8988T (cell line): ENCODE measurements around the gene ECM1.

Source experiments
- DNase-seq: peaks from one replicate; pipeline ENCODE4 v3.0.0; 2011

ECM1 gene

GRCh38 chr1:150513351-150513791 is 5.5 kb downstream of the ECM1 start:
- DNase-seq = no peak

- DNase-seq = no peak
Measured at GRCh38 chr1:150514260-150514659, 6.4 kb downstream of the ECM1 start.

DNA sequence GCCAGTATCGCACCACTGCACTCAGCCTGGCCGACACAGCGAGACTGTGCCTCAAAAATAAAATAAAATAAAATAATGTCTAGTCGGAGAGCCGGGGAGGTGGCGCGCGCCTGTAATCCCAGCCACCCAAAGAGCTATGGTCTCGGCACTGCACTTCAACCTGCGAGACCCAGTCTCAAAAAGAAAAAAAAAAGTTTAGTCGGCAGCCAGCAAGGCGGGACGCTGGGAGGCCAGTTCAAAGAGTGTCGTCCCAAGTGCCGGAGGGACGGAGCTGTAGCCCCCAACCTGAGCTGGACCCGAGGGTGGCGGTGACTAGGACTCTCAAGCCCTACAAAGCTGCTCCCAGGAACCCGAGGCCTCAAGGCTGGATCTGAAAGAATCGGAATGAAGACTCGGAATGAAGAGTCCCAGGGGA is 7.0 kb downstream of the ECM1 start:
- DNase-seq = peak; percentile 39

DNA sequence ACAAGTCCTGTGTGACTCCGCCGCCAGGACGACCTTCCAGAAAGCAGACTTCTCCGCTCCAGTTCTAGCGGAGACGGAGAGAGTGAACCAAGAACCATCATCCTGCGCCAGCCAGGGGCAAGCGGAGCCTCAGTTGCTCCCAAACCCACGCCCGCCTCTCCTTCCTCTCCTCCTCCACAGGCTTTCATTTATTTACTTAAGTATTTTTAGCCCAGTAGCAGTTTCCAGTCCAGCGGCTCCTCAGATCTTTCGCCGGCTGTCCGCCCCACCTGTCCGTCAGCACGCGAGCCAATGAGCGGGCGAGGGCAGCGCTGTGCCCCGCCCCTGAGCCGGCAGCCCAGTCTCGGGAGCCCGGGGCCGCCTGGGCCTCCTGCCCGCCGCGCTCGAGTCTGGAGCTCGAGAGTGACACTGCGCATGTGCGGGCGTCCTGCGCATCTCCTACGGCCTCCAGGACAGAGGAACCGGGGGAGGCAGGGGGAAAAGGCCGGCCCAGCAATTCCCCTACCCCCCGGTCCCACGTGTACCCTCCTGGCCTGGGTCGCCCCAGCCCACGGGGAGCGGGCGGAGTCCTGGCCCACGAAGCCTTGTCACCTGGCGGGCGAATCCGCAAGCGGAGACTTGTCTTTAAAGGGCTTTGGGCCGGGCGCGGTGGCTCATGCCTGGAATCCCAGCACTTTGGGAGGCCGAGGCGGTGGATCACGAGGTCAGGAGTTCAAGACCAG is 7.6 kb downstream of the ECM1 start, which contains the start of gene FALEC:
TSS of gene FALEC (plus strand) at position 425 of the 722 bp plus-strand sequence.
- DNase-seq = peak; percentile 88

- DNase-seq = no peak
Measured at GRCh38 chr1:150516050-150516591, 8.2 kb downstream of the ECM1 start.

DNA sequence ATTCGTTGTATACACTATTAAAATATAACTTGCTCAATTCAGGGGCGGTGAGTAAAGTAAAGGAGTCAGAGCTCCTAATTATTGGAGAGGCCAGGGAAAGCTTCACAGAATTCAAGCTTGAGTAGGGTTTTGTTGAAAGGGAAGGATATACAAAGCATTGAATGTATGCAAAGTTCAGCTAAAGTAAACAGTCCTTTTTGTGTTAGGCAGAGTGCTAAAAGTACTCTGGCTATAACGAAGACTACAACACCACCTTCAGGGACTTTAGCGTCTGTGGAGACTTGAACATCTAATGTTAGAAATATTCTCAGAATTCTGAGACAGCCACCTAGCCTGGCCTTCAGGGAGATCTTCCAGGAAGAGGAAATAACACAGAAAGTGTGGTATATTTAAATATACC is 8.7 kb downstream of the ECM1 start:
- no peak for DNase-seq

GRCh38 chr1:150521196-150521968 is 13.5 kb downstream of the ECM1 start:
- DNase-seq = no peak

GRCh38 chr1:150525348-150525747 is 17.4 kb downstream of the ECM1 start:
- no peak for DNase-seq

DNA sequence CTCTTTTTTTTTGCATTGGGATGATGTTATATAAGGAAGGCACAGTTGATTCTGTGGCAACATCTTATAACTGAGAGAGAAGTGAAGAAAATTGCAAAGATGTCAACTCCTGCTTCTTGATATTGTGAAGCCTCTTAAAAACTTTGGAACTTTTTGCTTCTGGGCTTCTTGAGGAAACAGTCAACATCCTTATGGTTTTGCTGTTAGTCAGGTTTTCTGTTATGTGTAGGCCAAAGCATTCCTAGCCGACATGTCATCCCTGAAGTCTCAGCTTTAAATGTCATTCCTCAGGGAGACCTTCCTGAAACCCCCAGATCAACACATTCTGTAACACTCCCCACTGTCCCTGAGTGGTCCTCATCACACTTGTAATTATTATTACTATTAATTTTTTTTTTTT is 20.3 kb downstream of the ECM1 start:
- DNase-seq = no peak

GRCh38 chr1:150529017-150529416 is 21.1 kb downstream of the ECM1 start:
- DNase-seq = no peak

- DNase-seq = no peak
Measured at GRCh38 chr1:150530491-150531159, 22.7 kb downstream of the ECM1 start.

DNA sequence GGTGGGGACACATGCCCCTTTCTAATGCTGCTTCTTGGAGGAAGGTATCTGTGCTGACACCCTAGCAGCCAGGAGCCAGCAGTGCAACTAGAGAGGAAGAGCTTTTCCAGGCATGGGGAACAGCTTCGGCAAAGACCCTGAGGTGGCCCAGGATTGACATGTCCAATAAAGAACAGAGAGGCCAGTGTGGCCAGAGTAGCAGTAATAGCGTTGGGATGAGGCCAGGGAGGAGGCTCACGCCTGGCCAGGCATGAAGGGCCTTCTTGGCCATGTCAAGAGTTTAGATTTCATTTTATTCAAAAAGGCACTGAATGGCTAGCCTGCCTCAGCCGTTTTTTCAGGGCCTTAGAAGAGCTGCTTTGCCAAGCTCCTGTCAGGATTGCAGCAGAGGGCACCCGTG is 25.0 kb downstream of the ECM1 start:
- no peak for DNase-seq

DNA sequence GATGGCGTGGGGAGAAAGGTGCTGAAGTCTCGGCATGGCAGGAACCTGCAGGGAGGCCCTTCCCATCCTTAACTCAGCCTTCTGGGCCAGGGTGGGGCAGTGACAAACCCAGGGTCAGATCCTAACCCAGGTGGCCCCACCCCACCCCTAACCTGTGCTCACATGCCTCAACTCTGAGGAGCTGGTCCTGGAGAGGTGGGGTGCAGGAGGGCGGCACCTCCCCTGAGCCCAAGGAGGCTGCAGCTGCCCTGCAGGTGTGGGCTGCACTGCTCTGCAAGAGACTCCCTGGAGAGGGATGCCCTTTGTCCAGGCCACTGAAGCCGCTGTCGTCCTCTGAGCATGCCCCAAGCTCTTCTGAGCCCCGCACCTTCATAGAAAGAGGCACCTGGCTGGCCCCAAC is 26.1 kb downstream of the ECM1 start:
- DNase-seq = no peak

DNA sequence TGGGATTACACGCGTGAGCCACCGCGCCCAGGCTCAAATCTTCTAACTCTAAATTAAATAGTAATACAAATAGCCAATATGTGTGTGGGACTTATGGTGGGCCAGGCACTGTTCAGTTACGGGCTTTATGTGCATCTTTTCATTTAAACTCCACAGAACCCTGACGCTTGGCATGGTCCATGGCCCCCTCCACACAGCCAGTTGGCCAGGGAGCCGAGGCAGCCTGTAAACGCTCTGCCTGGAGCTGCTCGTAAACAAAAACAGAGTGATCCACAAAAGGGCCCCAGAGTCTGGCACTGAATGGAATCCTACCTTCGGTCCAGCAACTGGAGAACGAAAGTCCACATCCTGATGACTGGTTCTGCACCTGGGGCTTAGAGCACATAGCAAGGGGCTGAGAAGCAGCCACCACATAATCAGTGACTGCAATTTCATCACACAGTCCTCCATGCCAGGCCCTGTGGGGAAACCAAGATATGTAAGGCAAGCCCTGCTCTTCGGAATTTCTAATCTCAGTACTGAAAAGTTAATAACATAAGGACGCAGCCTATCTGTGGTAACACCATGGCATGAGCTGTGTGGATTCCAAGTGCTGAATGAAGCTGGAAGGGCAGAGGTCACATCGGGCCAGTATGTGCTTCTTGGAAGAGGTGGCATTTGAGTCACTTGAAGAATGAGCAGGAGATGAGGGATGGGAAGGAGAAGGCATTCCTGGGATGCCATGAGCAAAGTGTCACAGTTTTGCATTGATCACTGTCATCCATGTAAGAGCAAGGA is 27.8 kb downstream of the ECM1 start:
- no peak for DNase-seq

DNA sequence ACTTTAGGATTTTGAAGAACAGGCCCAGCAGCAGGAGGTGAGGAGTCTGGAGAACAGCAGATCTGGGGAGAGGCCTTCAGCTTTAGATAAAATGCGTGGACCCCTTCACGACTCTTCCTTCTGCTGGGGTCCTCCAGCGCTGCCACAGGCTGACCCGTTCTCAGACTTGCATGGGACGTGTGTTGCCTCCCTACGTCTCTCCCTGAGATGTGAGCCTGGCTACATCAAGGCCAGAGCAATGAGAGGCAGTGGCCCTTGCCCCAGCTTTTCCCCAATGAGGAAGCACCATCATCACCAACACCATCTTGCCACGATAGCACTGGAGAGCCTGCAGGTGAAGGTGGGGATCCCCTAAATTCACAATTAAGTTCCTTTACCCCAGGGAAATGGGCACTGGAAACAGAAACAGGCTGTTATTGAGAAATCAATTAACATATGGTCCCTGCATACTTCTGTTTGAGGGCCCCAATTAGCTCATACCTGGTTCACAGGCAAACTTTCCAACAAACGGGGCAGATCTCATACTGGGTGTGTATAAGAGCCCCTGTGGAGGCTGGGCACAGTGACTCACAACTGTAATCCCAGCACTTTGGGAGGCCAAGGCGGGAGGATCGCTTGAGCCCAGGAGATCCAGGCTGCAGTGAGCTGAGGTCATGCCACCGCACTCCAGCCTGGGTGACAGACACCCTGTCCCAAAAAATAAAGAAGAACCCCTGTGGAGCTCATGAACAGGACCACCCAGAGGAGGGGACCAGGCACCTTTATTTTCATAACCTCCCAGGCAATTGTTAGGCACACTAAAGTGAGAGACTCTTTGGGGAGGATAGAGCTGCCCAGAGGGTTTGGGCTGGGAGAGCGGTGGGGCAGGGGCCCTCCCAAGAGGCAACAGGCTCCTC is 29.2 kb downstream of the ECM1 start:
- DNase-seq = no peak

DNA sequence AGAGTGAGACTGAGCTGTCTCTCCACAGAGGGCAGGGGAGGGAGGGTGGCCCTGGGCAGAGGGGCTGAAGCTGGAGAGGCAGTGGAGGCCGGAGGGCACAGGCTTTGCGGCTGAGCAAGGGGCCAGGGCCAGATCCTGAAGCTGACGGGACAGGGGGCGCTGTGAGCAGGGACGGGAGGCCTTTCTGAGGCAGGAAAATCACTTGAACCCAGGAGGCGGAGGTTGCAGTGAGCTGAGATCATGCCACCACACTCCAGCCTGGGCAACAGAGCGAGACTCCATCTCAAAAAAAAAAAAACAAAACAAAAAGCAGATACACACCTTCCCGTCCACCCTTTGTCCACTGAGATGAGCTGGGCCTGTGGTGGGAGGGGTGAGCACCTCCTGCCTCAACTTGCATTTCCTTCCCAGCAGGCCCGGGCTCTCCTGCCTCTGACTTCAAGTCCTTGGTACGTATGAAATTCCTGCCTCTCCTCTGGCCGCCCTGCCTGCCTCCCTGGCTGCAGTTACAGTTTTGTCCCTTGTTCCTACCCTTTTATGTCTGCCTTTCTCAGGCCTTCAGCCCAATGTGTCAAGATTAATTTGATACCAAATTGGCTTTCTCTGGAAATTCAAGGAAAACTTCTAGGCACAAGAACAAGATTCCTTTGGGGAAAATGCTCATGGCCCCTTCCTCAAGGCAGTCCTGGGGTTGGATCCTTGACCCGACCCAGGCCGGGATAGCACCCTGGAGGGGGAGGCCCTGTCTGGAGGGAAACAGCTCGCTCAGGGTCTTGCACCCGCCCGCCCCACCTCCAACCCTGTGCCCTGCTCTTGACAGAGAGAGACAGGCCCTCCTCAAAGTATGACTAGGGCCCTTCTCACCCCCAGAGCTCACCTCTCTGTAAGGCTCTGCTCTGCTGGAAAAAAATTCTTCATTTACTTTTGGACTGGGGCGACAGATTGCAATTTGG is 30.1 kb downstream of the ECM1 start:
- no peak for DNase-seq

- no peak for DNase-seq
Measured at GRCh38 chr1:150543500-150544143, 35.7 kb downstream of the ECM1 start.

DNA sequence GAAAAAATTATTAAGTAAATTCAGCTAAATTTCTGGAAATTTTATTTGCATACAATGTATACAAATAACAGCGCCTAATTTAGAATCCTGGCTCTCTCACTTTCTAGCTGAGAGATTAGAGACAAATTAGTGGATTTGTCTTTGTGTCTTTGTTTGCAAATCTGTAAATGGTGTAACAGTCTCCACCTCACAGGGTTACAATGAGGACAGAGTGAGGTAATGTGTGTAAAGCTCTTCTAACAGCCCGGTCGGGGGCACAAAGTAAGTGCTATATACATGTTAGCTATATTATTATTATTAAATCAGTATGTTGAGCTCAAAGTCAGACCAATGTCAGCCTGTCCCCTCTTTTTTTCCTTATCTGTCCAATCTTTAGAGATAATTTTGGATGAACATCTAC is 36.3 kb downstream of the ECM1 start:
- DNase-seq = no peak

GRCh38 chr1:150545486-150546032 is 37.6 kb downstream of the ECM1 start:
- DNase-seq = no peak
